ENCODE results near the gene TBX2. TPM values are rescaled to one million over a fixed set of nuclear protein-coding genes. Genes with fewer than 3 reads are reported as not detected.

The TBX2 gene
- polyA plus RNA-seq, 1 donor (not counting 4 experiments of a cell fraction or from before 2014, with no cell fraction given) = not detected

DNA sequence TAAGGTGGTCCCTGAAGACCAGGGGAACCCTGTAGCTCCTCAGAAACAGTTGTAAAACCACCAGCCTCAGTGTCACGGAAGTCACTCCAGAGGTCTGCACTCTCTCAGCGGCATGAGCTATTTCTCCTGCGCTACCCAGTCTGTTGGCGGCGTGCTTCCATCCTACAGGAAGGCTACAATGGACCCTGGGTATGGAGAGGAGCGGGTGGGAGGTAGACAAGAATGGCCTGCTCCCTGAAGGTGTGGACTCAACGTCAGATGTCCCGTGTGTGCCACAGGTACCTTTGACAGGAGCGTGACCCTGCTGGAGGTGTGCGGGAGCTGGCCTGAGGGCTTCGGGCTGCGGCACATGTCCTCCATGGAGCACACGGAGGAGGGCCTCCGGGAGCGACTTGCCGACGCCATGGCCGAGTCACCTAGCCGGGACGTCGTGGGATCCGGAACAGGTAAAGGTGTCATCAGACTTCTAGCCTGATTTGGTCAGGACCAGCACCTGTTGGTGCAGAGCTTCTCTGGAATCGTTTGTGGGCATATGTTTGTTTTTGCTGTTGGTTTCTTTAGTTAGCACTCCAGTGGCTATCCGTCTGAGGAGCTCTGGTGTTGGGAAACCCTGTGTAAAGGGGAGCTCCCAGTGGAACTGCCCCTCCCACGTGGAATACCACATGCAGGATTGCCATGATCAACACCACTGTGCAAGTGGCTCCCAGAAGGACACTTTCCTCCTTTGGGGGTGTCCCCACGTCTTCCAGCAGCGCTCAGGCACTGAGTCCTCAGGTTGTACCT, 31.4 kb upstream of the TBX2 start:
- Histone ChIP-seq H3K27me3 (ENCODE audit: control insufficient read depth, extremely low read depth, insufficient read depth, low read length) (no peaks in the 10 kb centered on the region), H3K9me1 (ENCODE audit: control insufficient read depth, extremely low read depth, insufficient read depth, low read length) (no peaks in the 10 kb centered on the region), H3K79me2 (ENCODE audit: control insufficient read depth, insufficient read depth, low read length) (no peaks in the 10 kb centered on the region), H4K20me1 (ENCODE audit: control insufficient read depth, extremely low read depth, insufficient read depth, low read length) (no peaks in the 10 kb centered on the region), H3K36me3 (ENCODE audit: control insufficient read depth in 2 of 2, extremely low read depth in 1 of 2, insufficient read depth in 2 of 2, low read length in 2 of 2) (no peaks in the 10 kb centered on the region), H3K9ac (ENCODE audit: control insufficient read depth, extremely low read depth, insufficient read depth, low read length) (no peak overlapping the region), H3K4me3 (ENCODE audit: control insufficient read depth in 2 of 3, extremely low read depth in 1 of 3, insufficient read depth in 2 of 3, low read depth in 1 of 3, low read length in 3 of 3) (no peak overlapping the region), H3K4me2 (ENCODE audit: control insufficient read depth, extremely low read depth, insufficient read depth, low read depth, low read length) (no peak overlapping the region), H3K9me3 (ENCODE audit: control insufficient read depth, low read depth, low read length) (no peaks in the 10 kb centered on the region), H2AFZ (ENCODE audit: control insufficient read depth, low read length) (no peak overlapping the region), H3K27ac (ENCODE audit: control insufficient read depth, insufficient read depth, low read length) (no peak overlapping the region), H3K4me1 (ENCODE audit: control insufficient read depth, extremely low read depth, insufficient read depth, low read length) (no peaks in the 10 kb centered on the region)
- DNase-seq (ENCODE audit: low read depth, low spot score) (no peak), FAIRE-seq (no peak)
- TF ChIP-seq, protein P1, sequence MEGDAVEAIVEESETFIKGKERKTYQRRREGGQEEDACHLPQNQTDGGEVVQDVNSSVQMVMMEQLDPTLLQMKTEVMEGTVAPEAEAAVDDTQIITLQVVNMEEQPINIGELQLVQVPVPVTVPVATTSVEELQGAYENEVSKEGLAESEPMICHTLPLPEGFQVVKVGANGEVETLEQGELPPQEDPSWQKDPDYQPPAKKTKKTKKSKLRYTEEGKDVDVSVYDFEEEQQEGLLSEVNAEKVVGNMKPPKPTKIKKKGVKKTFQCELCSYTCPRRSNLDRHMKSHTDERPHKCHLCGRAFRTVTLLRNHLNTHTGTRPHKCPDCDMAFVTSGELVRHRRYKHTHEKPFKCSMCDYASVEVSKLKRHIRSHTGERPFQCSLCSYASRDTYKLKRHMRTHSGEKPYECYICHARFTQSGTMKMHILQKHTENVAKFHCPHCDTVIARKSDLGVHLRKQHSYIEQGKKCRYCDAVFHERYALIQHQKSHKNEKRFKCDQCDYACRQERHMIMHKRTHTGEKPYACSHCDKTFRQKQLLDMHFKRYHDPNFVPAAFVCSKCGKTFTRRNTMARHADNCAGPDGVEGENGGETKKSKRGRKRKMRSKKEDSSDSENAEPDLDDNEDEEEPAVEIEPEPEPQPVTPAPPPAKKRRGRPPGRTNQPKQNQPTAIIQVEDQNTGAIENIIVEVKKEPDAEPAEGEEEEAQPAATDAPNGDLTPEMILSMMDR (optimal IDR thresholded peaks at IDR 0.05 in 1 of 3, IDR thresholded peaks at IDR 0.05 in 1 of 3, conservative IDR thresholded peaks at IDR 0.05 in 1 of 3; ENCODE audit: extremely low read depth in 1 of 3, insufficient read depth in 2 of 3, low read length in 3 of 3) = no peak
- TF ChIP-seq EZH2 (IDR thresholded peaks at IDR 0.05; ENCODE audit: low read length) = no peak
- dilution Hi-C loops (cut with MboI; ENCODE audit: extremely low pct_ligation_motif_present, low sequenced_read_pairs) = no loop called here

DNA sequence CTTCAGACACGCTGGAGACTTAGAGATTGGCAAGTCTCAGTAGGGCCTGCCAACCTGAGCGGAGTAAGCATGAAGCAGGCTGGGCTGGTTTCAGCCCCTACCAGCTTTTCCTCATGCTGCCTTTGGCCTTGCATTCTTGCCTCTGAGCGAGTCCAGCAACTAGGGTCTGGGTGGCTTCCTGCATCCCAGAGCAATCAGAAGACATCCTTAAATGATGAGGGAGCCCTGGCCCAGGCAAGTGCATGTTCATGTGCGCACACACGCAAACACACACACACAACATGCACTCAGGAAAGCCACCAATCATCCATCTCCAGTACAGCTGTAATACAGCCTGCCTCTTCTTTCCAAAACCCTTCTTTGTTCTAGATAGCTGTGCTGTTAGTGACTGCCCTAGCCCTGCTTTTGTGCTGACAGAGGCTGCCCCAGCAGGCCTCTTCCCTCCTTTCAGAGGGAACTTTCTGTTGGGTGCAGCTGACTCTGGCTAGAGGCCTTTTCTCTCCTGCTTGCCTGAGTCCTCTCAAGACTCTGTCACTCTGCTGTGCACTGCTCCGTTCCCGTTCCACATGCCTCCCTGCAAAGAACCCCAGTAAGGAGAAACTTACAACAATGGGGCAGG, 30.7 kb upstream of the TBX2 start:
- H3K36me3 ChIP-seq (ENCODE audit: control insufficient read depth in 2 of 2, extremely low read depth in 1 of 2, insufficient read depth in 2 of 2, low read length in 2 of 2) = no peaks in the 10 kb centered on the region
- DNase-seq (ENCODE audit: low read depth, low spot score) (no peak), FAIRE-seq (no peak)
- H3K4me3 ChIP-seq (ENCODE audit: control insufficient read depth in 2 of 3, extremely low read depth in 1 of 3, insufficient read depth in 2 of 3, low read depth in 1 of 3, low read length in 3 of 3) = no peak overlapping the region
- H3K9ac ChIP-seq (ENCODE audit: control insufficient read depth, extremely low read depth, insufficient read depth, low read length) = no peak overlapping the region
- no peaks in the 10 kb centered on the region for H4K20me1 ChIP-seq (ENCODE audit: control insufficient read depth, extremely low read depth, insufficient read depth, low read length)
- dilution Hi-C loops (cut with MboI; ENCODE audit: extremely low pct_ligation_motif_present, low sequenced_read_pairs) = no loop called here
- no peak overlapping the region for H3K4me2 ChIP-seq (ENCODE audit: control insufficient read depth, extremely low read depth, insufficient read depth, low read depth, low read length)
- no peaks in the 10 kb centered on the region for H3K9me3 ChIP-seq (ENCODE audit: control insufficient read depth, low read depth, low read length)
- TF ChIP-seq, protein P1 (optimal IDR thresholded peaks at IDR 0.05 in 1 of 3, IDR thresholded peaks at IDR 0.05 in 1 of 3, conservative IDR thresholded peaks at IDR 0.05 in 1 of 3; ENCODE audit: extremely low read depth in 1 of 3, insufficient read depth in 2 of 3, low read length in 3 of 3) = no peak
- no peak for TF ChIP-seq EZH2 (IDR thresholded peaks at IDR 0.05; ENCODE audit: low read length)
- no peak overlapping the region for H3K27ac ChIP-seq (ENCODE audit: control insufficient read depth, insufficient read depth, low read length)
- H3K4me1 ChIP-seq (ENCODE audit: control insufficient read depth, extremely low read depth, insufficient read depth, low read length) = no peaks in the 10 kb centered on the region
- H2AFZ ChIP-seq (ENCODE audit: control insufficient read depth, low read length) = no peak overlapping the region
- H3K27me3 ChIP-seq (ENCODE audit: control insufficient read depth, extremely low read depth, insufficient read depth, low read length) = no peaks in the 10 kb centered on the region
- no peaks in the 10 kb centered on the region for H3K79me2 ChIP-seq (ENCODE audit: control insufficient read depth, insufficient read depth, low read length)
- no peaks in the 10 kb centered on the region for H3K9me1 ChIP-seq (ENCODE audit: control insufficient read depth, extremely low read depth, insufficient read depth, low read length)

All from keratinocyte (primary cell).